Naive B cell (primary cell): Measurements from ENCODE around the gene PTPRG. TPM values are rescaled to one million over a fixed set of nuclear protein-coding genes. Genes with fewer than 3 reads are reported as not detected.

ENCODE experiments used
- ATAC-seq, 2 donors: fragments of 150-1000 bp; cut with Tn5 transposase; 2 replicates each; pipeline ENCODE4 v1.10.0; 2021; ENCODE audit warnings: low read depth in 2 of 2, mild to moderate bottlenecking in 2 of 2, moderate library complexity in 2 of 2
- DNase-seq: peaks from one replicate; pipeline ENCODE4 v3.0.0; 2022
- H3K27ac Mint-ChIP-seq, 6 donors: one replicate each; pipeline ENCODE4 v1.8.0; 2020 to 2022; ENCODE audit warnings: mild to moderate bottlenecking in 6 of 6, mixed read lengths in 6 of 6, moderate library complexity in 5 of 6, inconsistent platforms in 2 of 6
- H3K27me3 Mint-ChIP-seq, 3 donors: one replicate each; pipeline ENCODE4 v1.8.0; 2021 to 2022; ENCODE audit warnings: mixed read lengths in 3 of 3, mild to moderate bottlenecking in 1 of 3
- H3K36me3 Mint-ChIP-seq, 2 donors: one replicate each; pipeline ENCODE4 v1.8.0; 2020 to 2022; ENCODE audit warnings: mixed read lengths in 2 of 2, inconsistent platforms in 1 of 2, mild to moderate bottlenecking in 1 of 2
- H3K4me1 Mint-ChIP-seq, 3 donors: one replicate each; pipeline ENCODE4 v1.8.0; 2020 to 2022; ENCODE audit warnings: mixed read lengths in 3 of 3, inconsistent platforms in 1 of 3, mild to moderate bottlenecking in 1 of 3, moderate library complexity in 1 of 3
- H3K4me3 Mint-ChIP-seq, 8 donors: one replicate each; pipeline ENCODE4 v1.8.0; 2020 to 2022; ENCODE audit warnings: mild to moderate bottlenecking in 8 of 8, mixed read lengths in 8 of 8, moderate library complexity in 8 of 8, inconsistent platforms in 2 of 8
- H3K9me3 Mint-ChIP-seq, 7 donors: one replicate each; pipeline ENCODE4 v1.8.0; 2020 to 2022; ENCODE audit warnings: mixed read lengths in 7 of 7, mild to moderate bottlenecking in 5 of 7, inconsistent platforms in 2 of 7, moderate library complexity in 1 of 7
- polyA plus RNA-seq, 6 donors: library from polyadenylated mRNA; unstranded; fragments of 300-500 nt; fragmentation: Illumina TruSeq; gene quantifications; one replicate each; pipeline ENCODE4 v1.2.3, GENCODE V29; 2021; ENCODE audit warnings: low read depth in 6 of 6

PTPRG gene
- polyA plus RNA-seq, 6 donors from 2014 or later = 0.05 to 0.20 (median 0.10) TPM; not detected in 1

DNA sequence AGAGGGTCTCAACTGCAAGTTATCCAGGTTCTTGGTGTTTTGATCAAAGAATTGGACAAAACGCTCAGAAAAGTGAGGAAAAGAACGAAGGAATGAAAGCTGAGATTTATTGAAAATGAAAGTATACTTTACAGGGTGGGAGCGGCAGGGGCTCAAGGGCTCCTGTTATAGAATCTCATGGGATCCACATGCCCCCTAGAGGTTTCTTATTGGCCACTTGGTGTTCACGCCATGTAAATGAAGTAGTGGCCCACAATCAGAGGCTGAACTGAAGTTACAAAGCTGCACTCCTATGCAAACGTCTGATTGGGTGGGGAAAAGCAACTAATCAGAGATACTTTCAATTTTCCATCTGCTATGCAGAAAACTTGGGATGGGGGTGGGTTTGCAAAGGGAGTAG lies 216.7 kb downstream of the PTPRG start:
- ATAC-seq (no peak), DNase-seq (no peak)
- Mint-ChIP-seq H3K9me3 (peaks cover 0 to 8% (median 5%) of the 10 kb centered on the region in 7 donors), H3K4me1 (no peaks in the 10 kb centered on the region), H3K4me3 (no peak overlapping the region), H3K27me3 (no peaks in the 10 kb centered on the region), H3K27ac (no peak overlapping the region), H3K36me3 (no peaks in the 10 kb centered on the region)

DNA sequence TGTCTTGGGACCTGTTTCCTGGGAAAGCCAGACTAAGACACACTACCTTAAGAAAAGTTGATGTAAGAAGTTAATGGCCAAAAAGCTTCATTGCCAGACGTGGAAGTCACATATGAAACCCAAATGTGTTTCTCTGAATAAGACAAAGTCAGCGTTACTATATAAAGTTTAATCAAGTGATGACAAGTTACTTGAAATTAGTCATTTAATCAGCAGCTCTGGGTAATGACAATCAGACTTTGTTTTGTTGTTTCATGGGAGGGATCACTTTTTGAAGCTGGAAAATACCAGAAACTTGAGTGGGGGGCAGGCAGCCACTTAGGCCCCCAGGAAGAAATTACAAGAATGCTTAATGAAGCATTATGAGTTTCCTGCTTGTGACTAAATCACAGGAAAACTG lies 218.6 kb downstream of the PTPRG start:
- no peaks in the 10 kb centered on the region for H3K4me1 Mint-ChIP-seq
- H3K4me3 Mint-ChIP-seq = no peak overlapping the region
- no peaks in the 10 kb centered on the region for H3K27me3 Mint-ChIP-seq
- H3K9me3 Mint-ChIP-seq = peaks cover 0 to 13% (median 7%) of the 10 kb centered on the region in 7 donors
- no peak for ATAC-seq
- no peak for DNase-seq
- no peaks in the 10 kb centered on the region for H3K36me3 Mint-ChIP-seq
- no peak overlapping the region for H3K27ac Mint-ChIP-seq

DNA sequence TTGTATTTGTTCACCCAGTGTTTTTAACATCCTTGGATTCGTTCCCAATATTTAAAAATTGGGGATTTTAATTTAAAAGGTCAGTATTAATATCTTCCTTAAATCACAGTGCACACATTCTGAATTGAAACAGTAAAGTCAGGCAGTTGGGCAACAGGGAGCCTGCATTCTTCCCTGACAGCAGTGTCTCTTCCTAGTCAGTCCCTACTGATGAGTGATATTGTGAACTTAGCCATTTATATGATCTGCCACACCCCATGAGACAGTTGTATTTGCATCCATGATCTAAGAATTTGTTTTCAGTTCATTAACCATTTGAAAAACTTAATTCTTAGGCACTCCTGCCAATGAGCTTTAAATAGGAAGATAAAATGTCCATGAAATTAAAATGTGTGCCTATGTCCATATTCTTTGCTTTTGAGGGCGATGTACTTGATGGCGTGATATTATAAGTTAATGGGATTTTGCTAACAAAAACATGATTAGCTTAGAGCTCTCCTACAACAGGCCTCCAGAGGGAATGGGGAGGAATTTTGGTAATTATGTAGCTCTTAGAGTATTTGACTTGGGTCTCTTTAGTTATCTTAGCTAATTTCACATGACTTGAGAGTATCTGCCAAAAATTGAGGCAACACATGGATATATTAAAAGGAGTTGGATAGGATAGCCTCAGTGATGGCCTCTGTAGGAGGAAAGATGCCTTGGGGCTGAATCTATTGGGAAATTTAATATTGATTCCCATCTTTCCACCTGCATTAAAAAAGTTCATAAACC lies 219.3 kb downstream of the PTPRG start:
- no peak for ATAC-seq

DNA sequence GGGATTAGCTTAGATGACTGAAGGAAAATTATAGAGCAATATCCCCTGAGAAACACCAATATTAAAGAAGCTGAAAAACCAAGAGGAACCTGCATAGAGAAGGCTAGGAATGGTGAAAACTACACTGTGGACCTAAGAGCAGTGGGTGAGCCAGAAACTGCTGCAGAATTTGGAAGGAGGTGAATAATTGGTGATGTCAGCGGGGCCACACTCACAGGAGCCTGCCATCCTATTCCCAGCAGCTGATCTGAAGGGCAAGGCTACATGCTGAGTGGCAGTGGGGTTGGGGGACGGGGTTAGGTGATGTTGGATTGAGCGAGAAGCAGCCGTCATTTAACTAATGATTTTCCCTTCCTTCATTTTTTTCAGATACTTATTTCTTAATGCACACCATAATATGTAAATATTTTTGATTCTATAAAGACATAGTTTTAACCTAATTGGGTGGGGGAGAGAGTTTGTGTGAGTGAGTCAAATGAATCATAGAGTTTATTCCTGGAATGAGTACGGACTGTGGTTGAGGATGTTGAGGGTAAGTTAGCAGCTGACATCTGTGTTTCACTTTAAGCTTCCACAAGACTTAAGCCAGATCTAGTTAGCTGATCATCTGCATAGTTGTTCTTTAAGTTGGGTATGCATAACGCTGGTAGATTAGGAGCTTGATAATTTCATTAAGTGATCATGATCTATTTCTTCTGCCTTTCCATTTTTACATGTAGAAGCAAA lies 222.8 kb downstream of the PTPRG start:
- DNase-seq = no peak
- no peak overlapping the region for H3K4me3 Mint-ChIP-seq
- no peaks in the 10 kb centered on the region for H3K27me3 Mint-ChIP-seq
- no peak for ATAC-seq
- H3K9me3 Mint-ChIP-seq = peaks cover 0 to 8% (median 5%) of the 10 kb centered on the region in 7 donors
- no peak overlapping the region for H3K27ac Mint-ChIP-seq
- H3K4me1 Mint-ChIP-seq = no peaks in the 10 kb centered on the region
- no peaks in the 10 kb centered on the region for H3K36me3 Mint-ChIP-seq

More for the DNA sequence above, 219.3 kb downstream of the PTPRG start:
- no peaks in the 10 kb centered on the region for H3K36me3 Mint-ChIP-seq
- DNase-seq = no peak
- H3K27me3 Mint-ChIP-seq = no peaks in the 10 kb centered on the region
- no peak overlapping the region for H3K4me3 Mint-ChIP-seq
- no peak overlapping the region for H3K27ac Mint-ChIP-seq
- peaks cover 0 to 13% (median 7%) of the 10 kb centered on the region in 7 donors for H3K9me3 Mint-ChIP-seq
- H3K4me1 Mint-ChIP-seq = no peaks in the 10 kb centered on the region

DNA sequence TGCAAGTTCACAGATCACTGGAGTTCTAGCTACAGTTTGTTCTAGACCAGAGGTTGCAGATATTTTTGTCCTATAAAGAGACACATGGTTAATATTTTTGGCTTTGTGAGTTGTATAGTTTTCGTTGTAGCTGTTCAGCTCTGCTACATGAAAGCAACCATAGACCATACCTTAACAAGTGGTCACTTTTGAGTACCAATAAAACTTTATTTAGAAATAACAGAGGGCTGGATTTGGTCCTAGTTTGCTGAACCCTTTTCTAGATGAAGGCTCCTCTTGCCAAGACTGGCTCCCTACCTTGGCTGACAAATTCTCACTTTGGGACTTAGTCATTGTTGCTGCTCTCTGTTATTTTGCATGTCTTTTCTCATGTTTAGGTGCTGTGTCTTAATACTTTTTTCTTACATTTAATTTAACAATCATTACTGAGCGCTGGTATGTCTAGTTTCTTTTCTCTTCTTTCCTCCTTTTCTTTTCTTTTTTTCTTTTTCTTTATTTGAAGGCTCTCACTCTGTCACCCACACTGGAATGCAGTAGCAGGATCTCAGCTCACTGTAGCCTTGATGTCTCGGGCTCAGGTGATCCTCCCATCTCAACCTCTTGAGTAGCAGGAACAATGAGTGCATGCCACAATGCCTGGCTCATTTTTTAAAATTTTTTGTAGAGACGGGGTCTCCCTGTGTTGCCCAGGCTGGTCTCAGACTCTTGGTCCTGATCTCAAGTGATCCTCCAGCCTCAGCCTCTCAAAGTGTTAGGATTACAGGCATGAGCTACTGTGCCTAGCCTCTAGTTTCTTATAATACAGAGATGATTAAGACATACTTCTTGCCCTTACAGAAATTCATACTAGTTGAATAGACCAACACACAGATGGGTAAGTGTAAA lies 227.5 kb downstream of the PTPRG start:
- no peak for ATAC-seq

DNA sequence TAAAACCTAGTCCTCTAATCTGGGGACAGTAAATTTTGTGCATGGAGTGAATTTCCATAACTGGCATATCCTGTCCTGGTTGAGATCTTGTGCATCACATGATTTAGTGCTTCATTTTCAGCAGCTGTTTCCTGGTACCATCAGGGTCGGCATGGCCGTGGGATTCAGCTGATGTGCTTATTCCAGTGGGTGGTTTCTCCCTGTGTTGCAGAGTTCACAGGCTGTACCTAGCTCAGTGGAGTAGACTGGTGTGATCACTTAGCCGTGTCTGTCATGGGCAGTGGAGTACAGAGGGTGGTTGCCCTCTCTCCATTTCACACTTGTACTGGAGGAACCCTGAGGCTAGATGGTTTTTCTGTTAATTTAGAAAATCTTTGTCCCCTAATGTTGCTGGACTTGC lies 228.5 kb downstream of the PTPRG start:
- no peak overlapping the region for H3K27ac Mint-ChIP-seq
- no peak for DNase-seq
- H3K4me1 Mint-ChIP-seq = no peaks in the 10 kb centered on the region
- no peaks in the 10 kb centered on the region for H3K36me3 Mint-ChIP-seq
- peaks cover 0 to 6% (median 0%) of the 10 kb centered on the region in 3 donors for H3K27me3 Mint-ChIP-seq
- H3K4me3 Mint-ChIP-seq = no peak overlapping the region
- no peak for ATAC-seq
- peaks cover 0 to 5% (median 2%) of the 10 kb centered on the region in 7 donors for H3K9me3 Mint-ChIP-seq

More for the DNA sequence above, 227.5 kb downstream of the PTPRG start:
- no peaks in the 10 kb centered on the region for H3K36me3 Mint-ChIP-seq
- peaks cover 0 to 6% (median 0%) of the 10 kb centered on the region in 3 donors for H3K27me3 Mint-ChIP-seq
- no peak for DNase-seq
- peaks cover 0 to 5% (median 2%) of the 10 kb centered on the region in 7 donors for H3K9me3 Mint-ChIP-seq
- H3K4me3 Mint-ChIP-seq = no peak overlapping the region
- no peak overlapping the region for H3K27ac Mint-ChIP-seq
- no peaks in the 10 kb centered on the region for H3K4me1 Mint-ChIP-seq

DNA sequence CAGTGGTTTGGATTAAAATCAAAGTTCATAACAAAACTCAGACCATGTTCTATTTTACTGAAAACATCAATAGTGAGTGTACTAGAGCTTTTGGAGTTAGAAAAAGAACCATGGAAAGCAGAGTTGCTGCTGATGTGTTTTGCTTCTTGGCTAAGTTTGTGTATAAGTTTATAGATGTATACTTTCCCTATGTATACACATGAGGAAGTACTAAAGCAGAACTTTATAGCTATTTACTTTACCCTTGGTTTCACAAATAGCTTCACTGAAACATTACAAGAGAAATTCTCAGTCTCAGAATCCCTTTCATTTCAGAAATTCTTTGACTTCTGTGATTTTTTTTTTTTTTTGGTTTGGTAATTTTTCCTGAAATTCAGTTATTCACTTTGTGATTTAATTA lies 229.0 kb downstream of the PTPRG start:
- no peaks in the 10 kb centered on the region for H3K4me1 Mint-ChIP-seq

DNA sequence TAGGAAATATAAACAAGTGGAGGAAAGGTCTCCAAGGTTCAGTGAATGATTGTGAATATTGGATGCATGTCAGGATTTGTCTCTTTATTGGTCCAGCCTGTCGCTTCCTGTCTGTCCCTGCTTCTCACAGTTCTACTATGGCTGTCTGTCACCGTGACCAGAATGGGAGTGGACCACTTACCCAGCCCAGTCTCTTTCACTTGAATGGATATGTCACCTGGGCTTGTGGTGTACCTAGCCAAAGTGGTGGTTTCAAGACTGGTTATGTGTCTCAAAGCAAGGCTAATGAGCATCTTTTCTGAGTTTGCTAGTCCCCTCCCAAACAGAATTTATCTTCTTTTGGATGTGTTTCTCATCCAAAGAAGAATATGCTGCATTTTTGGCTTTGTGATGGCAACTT lies 231.7 kb downstream of the PTPRG start:
- H3K27me3 Mint-ChIP-seq = peaks cover 0 to 6% (median 0%) of the 10 kb centered on the region in 3 donors
- no peaks in the 10 kb centered on the region for H3K4me1 Mint-ChIP-seq
- H3K36me3 Mint-ChIP-seq = no peaks in the 10 kb centered on the region
- ATAC-seq (no peak), DNase-seq (no peak)
- H3K4me3 Mint-ChIP-seq = no peak overlapping the region
- peaks cover 0 to 5% (median 2%) of the 10 kb centered on the region in 7 donors for H3K9me3 Mint-ChIP-seq
- H3K27ac Mint-ChIP-seq = no peak overlapping the region

More for the DNA sequence above, 229.0 kb downstream of the PTPRG start:
- DNase-seq (no peak), ATAC-seq (no peak)
- H3K9me3 Mint-ChIP-seq = peaks cover 0 to 5% (median 2%) of the 10 kb centered on the region in 7 donors
- H3K36me3 Mint-ChIP-seq = no peaks in the 10 kb centered on the region
- peaks cover 0 to 6% (median 0%) of the 10 kb centered on the region in 3 donors for H3K27me3 Mint-ChIP-seq
- no peak overlapping the region for H3K4me3 Mint-ChIP-seq
- H3K27ac Mint-ChIP-seq = no peak overlapping the region

DNA sequence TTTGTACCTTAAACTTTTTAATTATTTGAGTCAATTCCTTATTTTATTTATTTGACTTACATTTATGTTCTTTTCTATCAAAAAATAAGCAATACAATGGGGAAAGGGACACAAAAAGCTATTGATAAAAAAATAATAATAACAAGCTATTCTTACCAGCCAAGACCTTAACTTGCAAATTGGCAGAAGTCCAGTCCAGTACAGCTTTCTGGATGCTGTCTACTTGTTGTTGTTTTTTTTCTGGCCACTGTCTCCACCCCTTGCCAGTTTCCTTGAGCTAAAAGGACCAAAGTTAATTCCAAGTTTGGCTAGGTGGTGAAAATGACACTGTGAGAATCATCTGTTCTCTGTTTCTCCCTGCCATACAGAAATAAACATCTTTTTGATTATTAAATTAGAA lies 232.2 kb downstream of the PTPRG start:
- H3K27me3 Mint-ChIP-seq = peaks cover 0 to 6% (median 0%) of the 10 kb centered on the region in 3 donors
- H3K9me3 Mint-ChIP-seq = peaks cover 0 to 5% (median 2%) of the 10 kb centered on the region in 7 donors
- no peak overlapping the region for H3K27ac Mint-ChIP-seq
- no peak overlapping the region for H3K4me3 Mint-ChIP-seq
- H3K36me3 Mint-ChIP-seq = no peaks in the 10 kb centered on the region
- DNase-seq = no peak
- no peaks in the 10 kb centered on the region for H3K4me1 Mint-ChIP-seq
- ATAC-seq = no peak

DNA sequence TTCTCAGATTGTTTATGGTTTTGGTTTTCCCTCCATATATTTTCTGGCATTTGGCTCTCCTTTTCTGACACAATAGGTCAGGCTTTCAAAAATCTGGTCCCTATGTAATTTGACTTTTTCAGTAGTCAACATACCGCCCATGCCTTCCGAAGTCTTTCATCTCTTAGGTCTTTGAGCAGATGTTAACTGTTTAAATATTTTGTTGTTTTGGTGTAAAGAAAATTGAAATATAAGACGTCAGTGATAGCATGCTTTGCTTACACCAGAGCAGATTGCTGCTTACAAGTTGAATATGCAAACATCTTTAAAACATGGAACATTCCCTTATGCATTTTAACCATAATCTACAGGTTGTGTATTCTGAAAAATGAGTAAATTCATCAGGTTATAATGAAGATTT lies 233.0 kb downstream of the PTPRG start:
- Mint-ChIP-seq H3K4me3 (no peak overlapping the region), H3K27ac (no peak overlapping the region), H3K4me1 (no peaks in the 10 kb centered on the region), H3K27me3 (peaks cover 0 to 6% (median 0%) of the 10 kb centered on the region in 3 donors), H3K36me3 (no peaks in the 10 kb centered on the region), H3K9me3 (peaks cover 0 to 4% (median 2%) of the 10 kb centered on the region in 7 donors)
- no peak for ATAC-seq
- DNase-seq = no peak

DNA sequence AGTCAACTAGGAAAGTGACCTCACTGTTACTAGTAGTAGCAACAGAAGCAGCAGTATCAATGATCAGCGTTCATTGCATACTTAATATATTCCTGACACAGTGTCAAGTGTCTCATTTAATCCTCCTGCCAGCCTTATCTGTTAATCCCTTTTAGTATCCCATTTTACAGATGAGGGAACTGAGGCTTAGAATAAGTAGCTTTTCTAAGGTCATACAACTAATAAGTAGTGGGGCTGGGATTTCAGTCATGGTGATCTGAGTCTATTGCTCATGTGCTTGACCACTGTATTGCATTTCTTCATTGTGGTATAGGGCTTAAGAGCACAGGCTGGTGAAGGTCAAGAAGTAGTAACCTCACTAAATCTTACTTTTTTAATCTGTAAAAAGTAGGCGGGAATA lies 233.6 kb downstream of the PTPRG start:
- no peak overlapping the region for H3K27ac Mint-ChIP-seq
- H3K27me3 Mint-ChIP-seq = peaks cover 0 to 6% (median 0%) of the 10 kb centered on the region in 3 donors
- peaks cover 0 to under 1% of the 10 kb centered on the region in 2 donors for H3K36me3 Mint-ChIP-seq
- no peak for DNase-seq
- H3K4me3 Mint-ChIP-seq = no peak overlapping the region
- peaks cover 0 to 4% (median 2%) of the 10 kb centered on the region in 7 donors for H3K9me3 Mint-ChIP-seq
- no peak for ATAC-seq
- H3K4me1 Mint-ChIP-seq = no peaks in the 10 kb centered on the region

DNA sequence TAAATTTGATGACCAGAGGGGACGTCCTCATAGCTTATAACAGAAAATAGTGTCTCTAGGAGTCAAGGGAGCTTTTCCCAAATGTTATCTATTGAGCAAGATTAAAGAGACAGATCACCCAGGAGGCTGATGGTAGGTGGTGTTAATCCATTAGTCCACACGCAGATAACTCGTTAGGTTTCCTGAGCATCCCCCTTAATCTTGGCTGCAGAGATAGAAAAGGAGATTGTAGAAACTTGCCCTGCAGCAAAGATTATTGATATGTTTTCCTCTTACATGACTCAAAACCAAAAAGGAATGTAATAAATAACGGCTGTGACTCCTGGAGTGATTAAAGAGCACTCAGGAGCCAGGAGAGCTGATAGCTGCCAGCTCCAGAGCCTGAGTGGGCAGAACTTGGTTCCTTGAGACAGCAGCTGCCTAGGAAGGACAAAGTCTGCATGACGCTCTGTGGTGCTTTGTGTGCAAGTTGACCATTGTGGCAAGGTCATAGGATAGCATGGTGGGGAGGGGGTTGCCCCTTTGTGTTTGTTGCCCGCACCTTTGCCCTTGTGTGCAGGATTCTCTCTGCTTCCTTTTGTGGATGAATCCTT lies 234.8 kb downstream of the PTPRG start:
- DNase-seq (no peak), ATAC-seq (no peak)
- Mint-ChIP-seq H3K27ac (no peak overlapping the region), H3K4me3 (no peak overlapping the region), H3K36me3 (peaks cover 0 to 7% of the 10 kb centered on the region in 2 donors), H3K27me3 (peaks cover 0 to 6% (median 0%) of the 10 kb centered on the region in 3 donors), H3K4me1 (no peaks in the 10 kb centered on the region), H3K9me3 (peaks cover 0 to 8% (median 3%) of the 10 kb centered on the region in 7 donors)

DNA sequence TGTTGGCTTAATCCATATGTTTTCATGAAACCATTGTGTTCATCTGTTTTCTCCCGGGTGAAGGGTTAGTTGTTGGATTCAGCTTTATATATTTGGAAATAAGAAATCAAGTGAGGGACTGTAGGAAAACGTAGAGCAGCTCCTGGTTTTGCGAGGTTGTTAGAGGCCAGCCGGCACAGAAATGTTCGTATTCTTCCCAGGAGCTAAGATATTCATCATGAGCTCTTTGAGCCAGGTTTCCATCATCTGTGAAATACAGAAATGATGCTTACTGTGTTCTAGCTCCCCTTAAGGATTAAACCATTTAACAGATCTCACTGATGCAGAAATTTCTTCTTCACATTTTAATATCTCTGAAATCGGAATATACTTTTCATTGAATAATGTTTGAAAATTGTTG lies 235.5 kb downstream of the PTPRG start:
- peaks cover 0 to 6% (median 0%) of the 10 kb centered on the region in 3 donors for H3K27me3 Mint-ChIP-seq
- no peak overlapping the region for H3K27ac Mint-ChIP-seq
- DNase-seq (no peak), ATAC-seq (no peak)
- H3K4me3 Mint-ChIP-seq = no peak overlapping the region
- H3K36me3 Mint-ChIP-seq = peaks cover 0 to 7% of the 10 kb centered on the region in 2 donors
- H3K4me1 Mint-ChIP-seq = no peaks in the 10 kb centered on the region
- peaks cover 0 to 8% (median 3%) of the 10 kb centered on the region in 7 donors for H3K9me3 Mint-ChIP-seq
